GM23248 (cell line): ENCODE measurements around the gene TMX1. TPM values are rescaled to one million over a fixed set of nuclear protein-coding genes. Genes with fewer than 3 reads are reported as not detected.
A peak's percentile ranks its signal among the peaks of the same experiment; 100 is the strongest.

Experiments
- DNase-seq: peaks from one replicate; pipeline ENCODE4 v3.0.0-alpha.2; 2015
- H2AFZ ChIP-seq: fragments of 200-600 bp; sonication (generic); 2 replicates; pipeline ENCODE4 v1.6.1; 2016; ENCODE audit warnings: antibody characterized with exemption
- H3F3A ChIP-seq: fragments of 200-600 bp; sonication (generic); 2 replicates; pipeline ENCODE4 v1.6.1; 2016; ENCODE audit warnings: mild to moderate bottlenecking, antibody characterized with exemption, mixed run types; ENCODE audit not compliant: insufficient read depth
- H3K27ac ChIP-seq: fragments of 200-600 bp; sonication (generic); 2 replicates; pipeline ENCODE4 v1.5.1; 2016; ENCODE audit warnings: mild to moderate bottlenecking
- H3K27me3 ChIP-seq: fragments of 200-600 bp; sonication (generic); replicated peaks from 2 replicates; pipeline ENCODE4 v1.6.1; 2016; ENCODE audit warnings: mild to moderate bottlenecking; ENCODE audit not compliant: insufficient read depth
- H3K36me3 ChIP-seq: fragments of 200-600 bp; sonication (generic); 2 replicates; pipeline ENCODE4 v1.6.1; 2016; ENCODE audit warnings: low read depth, mild to moderate bottlenecking
- H3K4me1 ChIP-seq: fragments of 200-600 bp; sonication (generic); 2 replicates; pipeline ENCODE4 v1.6.1; 2016; ENCODE audit warnings: mild to moderate bottlenecking; ENCODE audit not compliant: insufficient read depth
- H3K4me2 ChIP-seq: fragments of 200-600 bp; sonication (generic); one replicate; pipeline ENCODE4 v1.6.1; 2016; ENCODE audit warnings: mild to moderate bottlenecking; ENCODE audit not compliant: unreplicated experiment
- H3K4me3 ChIP-seq: fragments of 200-600 bp; sonication (generic); 2 replicates; pipeline ENCODE4 v1.5.1; 2016; ENCODE audit warnings: mild to moderate bottlenecking
- H3K79me2 ChIP-seq: fragments of 200-600 bp; sonication (generic); 2 replicates; pipeline ENCODE4 v1.6.1; 2016; ENCODE audit warnings: mild to moderate bottlenecking; ENCODE audit not compliant: insufficient read depth
- H3K9ac ChIP-seq: fragments of 200-600 bp; sonication (generic); 2 replicates; pipeline ENCODE4 v1.6.1; 2016; ENCODE audit warnings: mild to moderate bottlenecking
- H3K9me2 ChIP-seq: fragments of 200-600 bp; sonication (generic); 2 replicates; pipeline ENCODE4 v1.6.1; 2016; ENCODE audit warnings: mixed run types, mild to moderate bottlenecking, moderate library complexity; ENCODE audit not compliant: insufficient read depth
- H3K9me3 ChIP-seq: fragments of 200-600 bp; sonication (generic); one replicate; pipeline ENCODE4 v1.6.1; 2017; ENCODE audit warnings: low read depth
- H4K20me1 ChIP-seq: fragments of 200-600 bp; sonication (generic); 2 replicates; pipeline ENCODE4 v1.6.0; 2016; ENCODE audit not compliant: insufficient read depth
- EZH2 ChIP-seq: fragments of 200-600 bp; sonication (generic); IDR thresholded peaks from 2 replicates; pipeline ENCODE4 v1.6.1; 2018; ENCODE audit warnings: antibody characterized with exemption, mild to moderate bottlenecking; ENCODE audit not compliant: insufficient read depth, poor library complexity, severe bottlenecking
- EZH2phosphoT487 ChIP-seq: fragments of 200-600 bp; sonication (generic); IDR thresholded peaks from 2 replicates; pipeline ENCODE4 v1.6.1; 2018; ENCODE audit warnings: antibody characterized with exemption, moderate library complexity, mild to moderate bottlenecking, low read depth; ENCODE audit not compliant: insufficient read depth
- WGBS, 2 experiments: methylation state at CpG; one replicate each; pipeline ENCODE4 v1.1.6; 2015 to 2017; ENCODE audit warnings: low lambda C conversion rate in 2 of 2, low coverage in 1 of 2; ENCODE audit errors: missing lambda C conversion rate in 2 of 2; 5-methylcytosine and 5-hydroxymethylcytosine counted together
- in situ Hi-C: fragments of 300-500 bp; cut with MboI; formaldehyde crosslinking; loops from 2 replicates; pipeline ENCODE4 v1.15.0; 2020
- polyA plus RNA-seq: library from polyadenylated mRNA; unstranded; fragments of >200 nt; fragmentation: Nextera tagmentation; extraction: Ambion mirVana; gene quantifications from 2 replicates; pipeline ENCODE4 v1.2.1, GENCODE V29; 2016
- total RNA-seq: library from RNA; depleted of rRNA; stranded (reverse); fragments of >200 nt; shearing (Covaris generic); gene quantifications from 2 replicates; pipeline ENCODE4 v1.2.3, GENCODE V29; 2014; rRNA removed

Gene TMX1, protein sequence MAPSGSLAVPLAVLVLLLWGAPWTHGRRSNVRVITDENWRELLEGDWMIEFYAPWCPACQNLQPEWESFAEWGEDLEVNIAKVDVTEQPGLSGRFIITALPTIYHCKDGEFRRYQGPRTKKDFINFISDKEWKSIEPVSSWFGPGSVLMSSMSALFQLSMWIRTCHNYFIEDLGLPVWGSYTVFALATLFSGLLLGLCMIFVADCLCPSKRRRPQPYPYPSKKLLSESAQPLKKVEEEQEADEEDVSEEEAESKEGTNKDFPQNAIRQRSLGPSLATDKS
- total RNA-seq = 54.8 and 55.8 TPM in 2 replicates
- 67.9 and 74.1 TPM in 2 replicates for polyA plus RNA-seq

DNA sequence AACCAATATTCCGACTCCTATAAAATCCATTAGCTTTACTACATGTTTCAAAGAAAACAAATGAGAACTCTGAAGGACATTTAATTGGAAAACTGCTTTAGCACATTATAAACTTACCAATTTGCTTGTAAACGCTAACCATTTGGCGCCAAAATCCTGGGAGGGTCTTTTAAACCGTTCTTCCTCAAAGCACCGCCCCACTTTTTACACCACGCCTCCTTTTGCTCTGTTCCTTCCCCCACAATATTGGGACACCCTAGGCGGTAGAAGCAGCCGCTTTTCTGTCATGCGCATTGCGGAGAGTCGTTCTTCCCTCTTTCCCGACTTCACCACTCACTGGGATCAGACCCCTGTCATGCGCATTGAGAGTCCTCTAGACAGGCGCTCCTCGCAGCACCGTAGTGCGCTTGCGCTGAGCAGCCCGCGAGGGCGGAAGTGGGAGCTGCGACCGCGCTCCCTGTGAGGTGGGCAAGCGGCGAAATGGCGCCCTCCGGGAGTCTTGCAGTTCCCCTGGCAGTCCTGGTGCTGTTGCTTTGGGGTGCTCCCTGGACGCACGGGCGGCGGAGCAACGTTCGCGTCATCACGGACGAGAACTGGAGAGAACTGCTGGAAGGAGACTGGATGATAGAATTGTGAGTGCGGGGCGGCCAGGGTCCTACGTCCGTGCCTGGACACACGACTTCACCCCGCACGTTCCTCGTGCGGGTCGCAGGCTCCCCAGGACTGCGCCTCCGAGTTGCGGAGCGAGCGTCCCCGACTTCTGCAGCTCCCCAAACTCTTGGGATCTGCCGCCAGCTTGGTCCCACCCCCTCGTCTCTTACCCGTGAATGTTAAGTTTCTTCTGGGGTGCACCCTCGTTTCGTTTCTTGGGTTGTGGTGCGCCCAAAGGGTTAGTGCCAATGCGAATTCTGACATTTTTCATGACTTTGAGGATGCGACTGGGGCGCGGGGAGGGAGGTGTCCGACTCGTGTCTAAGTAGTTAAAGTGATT, at the start of gene TMX1:
Gene TMX1 (plus strand): TSS at position 435 of the 991 bp plus-strand sequence. CDS start 46 bp downstream, at position 481.
- TF ChIP-seq EZH2 (no peak), EZH2phosphoT487 (no peak)
- peak within 1 kb of the TSS; percentile 91 for H3K4me3 ChIP-seq
- H3K9me3 ChIP-seq = no peaks in the 10 kb centered on the region
- H4K20me1 ChIP-seq = no peaks in the 10 kb centered on the region
- in situ Hi-C loops = no loop called here
- H3K27me3 ChIP-seq = no peaks in the 10 kb centered on the region
- H3K36me3 ChIP-seq = no peaks in the 10 kb centered on the region
- H3F3A ChIP-seq = 0 out of 2 replicates have a peak, but pooled peaks cover 5% of the 10 kb centered on the region
- peaks cover 56% of the 10 kb centered on the region for H3K79me2 ChIP-seq
- peak within 1 kb of the TSS; percentile 43 for H3K27ac ChIP-seq
- 1% methylated on average over 65 of the region's 65 CpGs for WGBS, 2 experiments
- peak within 1 kb of the TSS; percentile 98 for H2AFZ ChIP-seq
- H3K4me2 ChIP-seq = peak within 1 kb of the TSS; percentile 91
- H3K9me2 ChIP-seq = no peaks in the 10 kb centered on the region
- peak; percentile 99 for DNase-seq
- peak within 1 kb of the TSS; percentile 90 for H3K9ac ChIP-seq
- peaks cover 19% of the 10 kb centered on the region for H3K4me1 ChIP-seq

DNA sequence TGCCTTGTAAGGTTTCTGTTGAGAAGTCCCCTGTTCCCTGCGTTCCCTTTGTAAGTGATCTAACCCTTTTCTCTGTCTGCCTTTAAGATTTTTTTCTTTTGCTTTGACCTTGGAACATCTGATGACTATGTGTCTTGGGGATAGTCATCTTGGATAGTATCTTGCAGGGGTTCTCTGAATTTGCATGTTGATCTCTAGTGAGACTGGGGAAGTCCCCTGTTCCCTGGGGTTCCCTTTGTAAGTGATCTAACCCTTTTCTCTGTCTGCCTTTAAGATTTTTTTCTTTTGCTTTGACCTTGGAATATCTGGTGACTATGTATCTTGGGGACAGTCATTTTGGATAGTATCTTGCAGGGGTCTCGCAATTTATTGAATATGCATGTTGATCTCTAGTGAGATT, 38.2 kb upstream of the TMX1 start:
- Histone ChIP-seq H3K36me3 (no peaks in the 10 kb centered on the region), H3K9ac (no peak overlapping the region), H3K4me3 (no peak overlapping the region), H3K9me2 (no peaks in the 10 kb centered on the region), H3K4me1 (no peaks in the 10 kb centered on the region), H4K20me1 (no peaks in the 10 kb centered on the region), H3K27ac (no peak overlapping the region), H3K79me2 (no peaks in the 10 kb centered on the region), H3K27me3 (peaks cover 62% of the 10 kb centered on the region), H3K9me3 (no peaks in the 10 kb centered on the region), H2AFZ (no peak overlapping the region), H3K4me2 (no peak overlapping the region), H3F3A (no peaks in the 10 kb centered on the region)
- 71 to 77% methylated on average over 2 of the region's 2 CpGs for WGBS, 2 experiments
- no peak for DNase-seq
- in situ Hi-C loops = loop anchor here (10.0 to 25.0 kb wide), 2 partner anchors 247 to 590 kb away; no protein-coding TSS in a partner anchor
- TF ChIP-seq EZH2 (no peak), EZH2phosphoT487 (no peak)

DNA sequence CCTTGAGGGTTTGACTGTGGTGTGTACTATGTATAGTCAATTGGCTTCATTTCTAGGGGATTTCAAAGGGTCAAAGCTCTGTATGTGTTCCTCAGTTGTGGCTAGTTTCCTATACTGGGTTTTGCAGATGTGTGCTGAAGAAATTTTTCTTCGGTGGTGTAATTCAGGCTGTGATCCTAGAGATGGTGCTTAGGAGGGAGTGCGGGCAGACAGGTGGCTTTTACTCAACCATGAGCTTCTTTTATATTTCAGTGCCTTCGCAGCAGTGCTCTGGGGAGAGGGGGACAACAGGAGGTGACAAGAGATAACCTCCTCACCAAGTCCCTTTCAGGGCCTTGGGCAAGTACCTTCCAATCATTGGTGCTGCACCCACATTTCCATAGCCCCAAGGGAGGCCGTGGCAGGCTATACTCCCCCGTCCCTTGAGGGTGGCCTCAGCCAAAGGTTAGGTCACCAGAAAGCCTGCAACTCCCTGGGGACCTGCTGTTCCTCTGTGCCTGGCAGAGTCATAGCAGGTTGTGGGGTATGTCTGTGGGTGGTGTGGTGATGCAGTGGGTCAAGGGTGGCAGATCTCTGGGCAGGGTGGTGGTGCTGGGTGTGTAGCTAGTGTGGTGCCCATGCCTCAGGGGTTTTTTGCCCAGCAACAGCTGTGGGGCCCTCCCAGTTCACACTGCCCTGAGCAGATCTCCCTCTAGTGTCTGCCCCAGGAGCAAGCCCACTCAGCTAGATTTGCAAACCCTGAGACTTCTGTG, 37.0 kb upstream of the TMX1 start:
- peaks cover 70% of the 10 kb centered on the region for H3K27me3 ChIP-seq
- no peak overlapping the region for H3K9ac ChIP-seq
- H3K4me3 ChIP-seq = no peak overlapping the region
- H3K4me1 ChIP-seq = no peaks in the 10 kb centered on the region
- H3K9me3 ChIP-seq = no peaks in the 10 kb centered on the region
- no peaks in the 10 kb centered on the region for H3K36me3 ChIP-seq
- H3K79me2 ChIP-seq = no peaks in the 10 kb centered on the region
- H4K20me1 ChIP-seq = no peaks in the 10 kb centered on the region
- 78 to 90% methylated on average over 5 of the region's 5 CpGs for WGBS, 2 experiments
- H3K27ac ChIP-seq = no peak overlapping the region
- H3F3A ChIP-seq = no peaks in the 10 kb centered on the region
- H2AFZ ChIP-seq = no peak overlapping the region
- no peaks in the 10 kb centered on the region for H3K9me2 ChIP-seq
- in situ Hi-C loops = loop anchor here (10.0 to 25.0 kb wide), 2 partner anchors 248 to 591 kb away; no protein-coding TSS in a partner anchor
- no peak for TF ChIP-seq EZH2phosphoT487
- TF ChIP-seq EZH2 = no peak
- H3K4me2 ChIP-seq = no peak overlapping the region
- no peak for DNase-seq
